VCaP (cell line): ENCODE results near the gene DIS3L2.

Experiments
- H3K27ac ChIP-seq: fragments of 450-650 bp; 2 replicates; pipeline ENCODE4 v1.5.1; 2017
- TF ChIP-seq, protein P1 (sequence below): fragments of 450-650 bp; conservative IDR thresholded peaks from 2 replicates; pipeline ENCODE4 v1.5.1; 2017; ENCODE audit warnings: mild to moderate bottlenecking, moderate library complexity

Gene DIS3L2

DNA sequence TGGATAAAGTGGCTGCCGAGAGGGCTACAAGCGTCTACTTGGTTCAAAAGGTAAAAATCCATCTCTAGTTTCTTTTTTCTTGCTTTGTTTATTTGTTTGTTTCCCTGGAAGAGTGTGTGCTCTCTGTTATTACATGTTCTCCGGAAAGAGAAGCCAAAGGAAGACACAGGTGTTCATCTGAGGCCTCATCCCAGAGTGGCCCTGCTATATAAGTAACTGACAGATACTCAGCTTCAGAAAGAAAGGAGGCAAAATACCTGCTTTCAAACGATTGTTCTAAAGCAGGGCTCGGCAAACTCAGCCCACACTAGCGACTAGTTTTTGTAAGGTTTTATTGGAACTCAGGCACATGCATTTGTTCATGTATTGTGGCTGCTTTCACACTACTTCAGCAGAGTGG is 277.1 kb downstream of the DIS3L2 start:
- TF ChIP-seq, protein P1, sequence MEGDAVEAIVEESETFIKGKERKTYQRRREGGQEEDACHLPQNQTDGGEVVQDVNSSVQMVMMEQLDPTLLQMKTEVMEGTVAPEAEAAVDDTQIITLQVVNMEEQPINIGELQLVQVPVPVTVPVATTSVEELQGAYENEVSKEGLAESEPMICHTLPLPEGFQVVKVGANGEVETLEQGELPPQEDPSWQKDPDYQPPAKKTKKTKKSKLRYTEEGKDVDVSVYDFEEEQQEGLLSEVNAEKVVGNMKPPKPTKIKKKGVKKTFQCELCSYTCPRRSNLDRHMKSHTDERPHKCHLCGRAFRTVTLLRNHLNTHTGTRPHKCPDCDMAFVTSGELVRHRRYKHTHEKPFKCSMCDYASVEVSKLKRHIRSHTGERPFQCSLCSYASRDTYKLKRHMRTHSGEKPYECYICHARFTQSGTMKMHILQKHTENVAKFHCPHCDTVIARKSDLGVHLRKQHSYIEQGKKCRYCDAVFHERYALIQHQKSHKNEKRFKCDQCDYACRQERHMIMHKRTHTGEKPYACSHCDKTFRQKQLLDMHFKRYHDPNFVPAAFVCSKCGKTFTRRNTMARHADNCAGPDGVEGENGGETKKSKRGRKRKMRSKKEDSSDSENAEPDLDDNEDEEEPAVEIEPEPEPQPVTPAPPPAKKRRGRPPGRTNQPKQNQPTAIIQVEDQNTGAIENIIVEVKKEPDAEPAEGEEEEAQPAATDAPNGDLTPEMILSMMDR = no peak

DNA sequence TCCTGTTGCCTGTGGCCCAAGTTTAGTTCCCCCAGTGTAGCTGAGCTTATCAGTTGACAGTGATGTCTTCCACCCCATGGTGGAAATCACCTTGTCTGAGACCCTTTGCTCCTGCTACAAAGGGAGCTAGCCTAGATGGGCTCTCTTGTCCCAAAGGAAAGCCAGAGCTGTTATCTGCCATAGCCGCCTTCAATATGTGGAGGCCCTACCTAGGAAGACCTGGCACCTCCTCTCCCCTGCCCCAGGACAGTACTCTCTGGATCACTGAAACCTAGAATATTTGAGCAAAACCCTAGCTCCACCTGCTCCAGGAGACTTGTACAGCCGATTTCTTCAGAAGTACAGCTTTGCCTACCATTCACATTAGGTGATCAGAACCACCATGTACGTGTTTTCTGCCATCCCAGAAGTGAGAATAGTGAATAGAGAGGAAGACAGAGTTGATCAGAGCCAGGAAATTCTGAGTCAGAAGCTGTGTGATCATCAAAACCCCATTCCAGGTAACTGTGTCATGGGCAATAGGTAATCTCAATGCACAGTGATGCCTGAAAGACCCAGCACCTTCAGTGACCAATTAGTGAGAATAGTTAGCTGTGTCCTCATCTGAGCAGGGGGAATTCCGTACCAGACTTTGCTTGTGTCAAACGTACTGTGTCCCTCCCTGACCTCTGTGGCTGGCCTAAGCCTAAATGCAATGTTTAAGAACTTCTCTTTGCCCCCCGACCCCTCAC is 278.6 kb downstream of the DIS3L2 start:
- TF ChIP-seq, protein P1 = no peak
- no peak overlapping the region for H3K27ac ChIP-seq

More for the DNA sequence above, 277.1 kb downstream of the DIS3L2 start:
- H3K27ac ChIP-seq = no peak overlapping the region

DNA sequence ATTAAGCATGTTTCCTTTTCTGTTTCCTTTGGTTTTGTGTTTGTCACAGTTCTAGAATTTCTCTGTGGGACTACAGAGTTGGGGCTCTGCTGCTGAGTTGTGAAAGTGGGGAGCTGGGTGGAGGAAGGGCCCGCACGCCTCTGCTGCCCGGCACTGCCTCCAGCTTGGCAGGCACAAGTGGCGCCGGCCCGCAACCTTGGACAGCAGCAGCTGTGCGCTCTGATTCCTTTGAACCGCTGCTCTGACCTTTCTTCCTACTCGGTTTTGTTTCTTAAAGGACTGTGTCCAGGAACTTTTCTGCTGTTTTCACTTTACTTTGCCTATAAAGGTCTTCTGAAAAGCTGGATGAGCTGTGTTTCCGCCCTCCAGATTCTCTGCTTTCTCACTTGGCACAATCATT is 279.4 kb downstream of the DIS3L2 start:
- TF ChIP-seq, protein P1 = no peak
- H3K27ac ChIP-seq = no peak overlapping the region

DNA sequence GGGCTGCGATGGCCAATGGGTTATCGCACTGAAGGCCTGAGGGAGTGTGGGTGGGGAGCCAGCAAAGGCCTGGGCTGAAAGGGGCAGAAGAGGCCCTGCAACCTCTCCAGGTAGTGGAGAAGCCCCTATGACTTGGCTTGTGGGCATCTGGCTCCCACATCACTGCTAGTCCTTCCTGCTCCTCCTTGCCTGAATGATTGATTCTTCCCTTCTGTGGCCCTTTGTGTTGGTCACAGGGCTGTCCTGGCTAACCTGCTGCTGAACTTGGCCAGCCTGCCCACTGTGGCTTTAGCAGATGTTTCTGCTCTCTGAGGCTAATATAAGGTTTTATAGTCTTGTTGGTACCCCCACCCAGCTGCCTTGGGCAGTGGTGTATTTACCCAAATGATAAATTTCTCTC is 280.8 kb downstream of the DIS3L2 start:
- TF ChIP-seq, protein P1 = no peak

DNA sequence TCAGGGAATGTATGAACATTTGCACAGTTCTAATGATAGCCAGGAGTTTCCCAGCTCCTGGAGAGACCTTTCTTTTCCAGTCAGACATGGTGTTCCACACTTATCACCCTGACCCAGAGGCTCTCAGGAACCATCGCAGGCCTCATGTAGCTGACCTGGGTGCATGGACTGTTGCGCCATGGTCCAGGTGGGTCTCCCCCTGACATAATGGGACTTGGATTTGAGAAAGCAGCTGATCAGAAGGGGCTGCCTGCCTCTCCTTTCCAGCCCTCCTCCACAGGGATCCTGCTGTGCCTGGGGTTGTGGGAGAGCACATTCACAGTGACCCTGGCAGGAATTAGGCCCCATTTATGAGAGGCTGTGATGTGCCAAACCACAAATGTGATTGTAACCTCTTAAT is 283.6 kb downstream of the DIS3L2 start:
- no peak overlapping the region for H3K27ac ChIP-seq
- TF ChIP-seq, protein P1 = no peak

More for the DNA sequence above, 280.8 kb downstream of the DIS3L2 start:
- no peak overlapping the region for H3K27ac ChIP-seq

DNA sequence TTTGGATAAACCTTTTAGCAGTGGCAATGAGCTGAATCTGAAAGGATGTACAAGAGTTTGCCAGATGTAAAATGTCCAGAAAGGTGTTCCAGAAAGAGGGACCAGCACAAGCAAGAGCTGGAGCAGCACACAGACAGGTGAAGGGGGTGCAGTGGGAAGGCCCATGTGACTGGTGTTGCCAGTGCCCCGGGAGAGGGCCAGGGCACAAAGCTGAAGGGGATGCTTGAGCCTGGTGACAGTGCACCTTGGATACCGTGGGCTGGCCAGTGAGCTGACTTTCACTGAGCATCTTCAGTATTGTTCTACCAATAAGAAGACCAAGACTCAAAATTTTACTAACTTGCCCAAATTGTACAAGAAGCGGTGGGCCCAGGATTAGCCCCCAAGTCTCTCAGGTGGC is 284.7 kb downstream of the DIS3L2 start:
- TF ChIP-seq, protein P1 = no peak
- no peak overlapping the region for H3K27ac ChIP-seq

DNA sequence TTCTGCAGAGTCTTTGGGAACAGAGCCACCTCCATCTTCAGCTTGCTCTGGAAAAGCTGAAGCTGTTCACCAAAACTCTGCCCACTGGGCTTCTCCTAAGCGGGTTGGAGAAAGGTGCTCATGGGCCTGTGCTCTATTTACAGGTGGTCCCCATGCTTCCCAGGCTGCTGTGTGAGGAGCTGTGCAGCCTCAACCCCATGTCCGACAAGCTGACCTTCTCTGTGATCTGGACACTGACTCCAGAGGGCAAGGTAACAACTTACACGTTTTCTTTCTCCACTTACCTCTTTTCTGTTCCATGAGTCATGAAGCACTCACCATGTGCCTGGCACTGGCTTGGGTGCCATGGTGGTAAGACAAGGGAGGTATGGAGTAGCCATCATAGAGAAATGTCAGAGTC is 287.6 kb downstream of the DIS3L2 start:
- TF ChIP-seq, protein P1 = no peak
- H3K27ac ChIP-seq = no peak overlapping the region
